Panc1 (cell line): ENCODE measurements around the gene LIPA. TPM values are rescaled to one million over a fixed set of nuclear protein-coding genes. Genes with fewer than 3 reads are reported as not detected.
A peak's percentile ranks its signal among the peaks of the same experiment; 100 is the strongest.
"Not testable (repeated sequence)": the region's sequence is repeated elsewhere in the genome, so short reads cannot be mapped to it uniquely, and the experiment has no call there.

Experiments
- ATAC-seq: fragments of 200-7000 bp; cut with Tn5 transposase; 2 replicates; pipeline ENCODE4 v1.9.1; 2020; ENCODE audit warnings: mild to moderate bottlenecking, moderate library complexity
- BruUV-seq: library from RNA; stranded (reverse); fragments of 400-500 nt; replicated peaks from 2 replicates; lab custom pipeline; 2021; lab: Mats Ljungman, UMichigan
- CTCF ChIA-PET: fragments of 300-600 bp; sonication (Branson Sonifier 250); formaldehyde crosslinking; loops from one replicate; lab custom pipeline; 2022; ENCODE audit warnings: antibody characterized with exemption; lab: Charles Lee
- POLR2A ChIA-PET: fragments of 300-600 bp; sonication (Branson Sonifier 250); formaldehyde crosslinking; loops from one replicate; lab custom pipeline; 2022; ENCODE audit warnings: antibody characterized with exemption; lab: Charles Lee
- DNase-seq: peaks from one replicate; pipeline ENCODE4 v3.0.0-alpha.2; 2010; ENCODE audit warnings: low read depth, low spot score
- H3K27ac ChIP-seq: 2 replicates; pipeline ENCODE4 v1.5.1; 2011; ENCODE audit warnings: mild to moderate bottlenecking, low read length, inconsistent platforms
- H3K27me3 ChIP-seq: fragments of 200-500 bp; sonication (Bioruptor generic); 2 replicates; pipeline ENCODE4 v1.6.0; 2014; ENCODE audit warnings: low read length, inconsistent platforms; ENCODE audit not compliant: control insufficient read depth, insufficient read depth
- H3K36me3 ChIP-seq: fragments of 200-500 bp; sonication (Bioruptor generic); 2 replicates; pipeline ENCODE4 v1.5.1; 2014; ENCODE audit warnings: inconsistent platforms, mild to moderate bottlenecking, low read length, moderate library complexity; ENCODE audit not compliant: control insufficient read depth, insufficient read depth
- H3K4me1 ChIP-seq: 2 replicates; pipeline ENCODE4 v1.5.1; 2011; ENCODE audit warnings: inconsistent platforms, mild to moderate bottlenecking, low read length, moderate library complexity; ENCODE audit not compliant: control insufficient read depth, insufficient read depth
- H3K4me3 ChIP-seq, 2 experiments: 2 replicates each; pipeline ENCODE4 v1.5.1; 2011 to 2012; ENCODE audit warnings: low read depth in 2 of 2, low read length in 2 of 2, mild to moderate bottlenecking in 2 of 2, inconsistent platforms in 1 of 2, moderate library complexity in 1 of 2
- H3K9me3 ChIP-seq: fragments of 200-500 bp; sonication (Bioruptor generic); 2 replicates; pipeline ENCODE4 v1.5.1; 2014; ENCODE audit warnings: low read depth, mild to moderate bottlenecking, inconsistent platforms, low read length, moderate library complexity; ENCODE audit not compliant: control insufficient read depth, insufficient read depth
- POLR2AphosphoS5 ChIP-seq: IDR thresholded peaks from 2 replicates; pipeline ENCODE4 v1.6.1; 2012; ENCODE audit warnings: mild to moderate bottlenecking, low read depth, low read length, moderate library complexity
- REST ChIP-seq, 2 experiments: IDR thresholded peaks; 2 replicates each; pipeline ENCODE4 v1.6.1; 2011 to 2012; ENCODE audit warnings: low read depth in 2 of 2, control low read depth in 1 of 2, low read length in 1 of 2, mild to moderate bottlenecking in 1 of 2, moderate library complexity in 1 of 2; ENCODE audit not compliant: insufficient read depth in 1 of 2
- SIN3A ChIP-seq: IDR thresholded peaks from 2 replicates; pipeline ENCODE4 v1.6.1; 2012; ENCODE audit warnings: low read depth, mild to moderate bottlenecking, low read length, moderate library complexity, borderline replicate concordance; ENCODE audit not compliant: insufficient read depth
- TCF7L2 ChIP-seq: IDR thresholded peaks from 2 replicates; pipeline ENCODE4 v1.6.1; 2011; ENCODE audit warnings: mild to moderate bottlenecking, low read depth, low read length, inconsistent platforms
- in situ Hi-C: cut with HindIII; loops from 2 replicates; pipeline ENCODE4 v1.10.0; 2016; ENCODE audit warnings: low sequenced_read_pairs, low pct_unique_long_range_greater_than_20kb
- intact Hi-C: fragments of 100-400 bp; cut with micrococcal nuclease; formaldehyde crosslinking; loops from one replicate; pipeline ENCODE4 v1.10.0; 2022; ENCODE audit not compliant: unreplicated experiment
- total RNA-seq: library from RNA; stranded (reverse); gene quantifications from one replicate; pipeline ENCODE4 v1.2.1, GENCODE V29; 2021; ENCODE audit not compliant: unreplicated experiment
- TF ChIP-seq, protein P1 (sequence below): fragments of 450-650 bp; IDR thresholded peaks from 2 replicates; pipeline ENCODE4 v1.5.1; 2017; ENCODE audit warnings: mild to moderate bottlenecking

LIPA gene
- total RNA-seq, 1 experiment from 2014 or later, result 172 TPM

DNA sequence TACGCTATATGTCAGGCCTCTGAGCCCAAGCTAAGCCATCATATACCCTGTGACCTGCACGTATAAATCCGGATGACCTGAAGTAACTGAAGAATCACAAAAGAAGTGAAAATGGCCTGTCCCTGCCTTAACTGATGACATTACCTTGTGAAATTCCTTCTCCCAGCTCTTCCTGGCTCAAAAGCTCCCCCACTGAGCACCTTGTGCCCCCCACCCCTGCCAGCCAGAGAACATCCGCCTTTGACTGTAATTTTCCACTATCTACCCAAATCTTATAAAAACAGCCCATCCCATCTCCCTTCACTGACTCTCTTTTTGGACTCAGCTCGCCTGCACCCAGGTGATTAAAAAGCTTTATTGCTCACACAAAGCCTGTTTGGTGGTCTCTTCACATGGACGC, 33.1 kb upstream of the LIPA start:
- H3K36me3 ChIP-seq, H3K27me3 ChIP-seq, in situ Hi-C loops, BruUV-seq, DNase-seq, CTCF ChIA-PET, H3K9me3 ChIP-seq, POLR2A ChIA-PET, intact Hi-C loops: not testable (repeated sequence)
- H3K4me1 ChIP-seq, result peaks cover 37% of the 10 kb centered on the region
- peak; percentile 3; the same call in 1 of the 2 replicates for ATAC-seq
- peak overlapping the region in 1 of 2 experiments; percentile 17; a peak in 2 of 4 replicates for H3K4me3 ChIP-seq
- H3K27ac ChIP-seq, result peak overlapping the region; percentile 98

DNA sequence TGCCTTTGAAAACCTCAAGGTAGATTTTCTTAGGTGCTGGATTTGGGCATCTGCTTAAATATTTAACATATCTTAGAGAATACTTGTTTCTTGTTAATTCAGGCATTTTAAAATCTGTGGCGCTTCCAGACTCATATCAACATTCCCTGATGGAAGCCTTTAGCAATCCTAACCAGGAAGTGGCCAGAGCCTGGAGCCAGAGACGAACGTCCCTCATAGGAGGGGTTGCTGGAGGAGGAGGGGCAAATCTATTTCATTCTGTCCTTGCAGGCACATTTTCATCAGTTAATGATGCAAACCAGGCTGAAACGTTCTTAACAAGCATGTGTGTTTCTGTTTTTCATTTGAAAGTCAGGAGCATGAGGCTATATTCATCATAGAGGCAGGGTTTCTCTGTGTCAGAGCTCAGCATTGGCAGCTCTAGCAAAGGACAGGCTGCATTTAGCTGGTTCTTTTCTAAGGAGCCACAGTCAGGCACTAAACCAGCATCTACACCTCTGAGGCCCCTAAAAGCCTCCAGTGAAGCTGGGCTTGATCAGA, 32.4 kb upstream of the LIPA start:
- POLR2A ChIA-PET, result no interaction called here
- Histone ChIP-seq H3K9me3 (no peaks in the 10 kb centered on the region), H3K4me3 (peak overlapping the region; percentile 9 to 31), H3K27me3 (no peaks in the 10 kb centered on the region), H3K4me1 (peaks cover 43% of the 10 kb centered on the region), H3K27ac (peak overlapping the region; percentile 98), H3K36me3 (no peaks in the 10 kb centered on the region)
- intact Hi-C loops, result no loop called here
- CTCF ChIA-PET, result interaction anchor here (0.5 kb wide), 1 partner anchor 249 kb away, joined by 3 read pairs; no protein-coding TSS in a partner anchor
- no TSS peak for BruUV-seq
- in situ Hi-C loops, result no loop called here
- DNase-seq, result no peak
- TF ChIP-seq SIN3A (no peak), POLR2AphosphoS5 (0 out of 2 replicates have a peak, but pooled peaks have one; percentile 48)
- peak; percentile 90 for ATAC-seq

DNA sequence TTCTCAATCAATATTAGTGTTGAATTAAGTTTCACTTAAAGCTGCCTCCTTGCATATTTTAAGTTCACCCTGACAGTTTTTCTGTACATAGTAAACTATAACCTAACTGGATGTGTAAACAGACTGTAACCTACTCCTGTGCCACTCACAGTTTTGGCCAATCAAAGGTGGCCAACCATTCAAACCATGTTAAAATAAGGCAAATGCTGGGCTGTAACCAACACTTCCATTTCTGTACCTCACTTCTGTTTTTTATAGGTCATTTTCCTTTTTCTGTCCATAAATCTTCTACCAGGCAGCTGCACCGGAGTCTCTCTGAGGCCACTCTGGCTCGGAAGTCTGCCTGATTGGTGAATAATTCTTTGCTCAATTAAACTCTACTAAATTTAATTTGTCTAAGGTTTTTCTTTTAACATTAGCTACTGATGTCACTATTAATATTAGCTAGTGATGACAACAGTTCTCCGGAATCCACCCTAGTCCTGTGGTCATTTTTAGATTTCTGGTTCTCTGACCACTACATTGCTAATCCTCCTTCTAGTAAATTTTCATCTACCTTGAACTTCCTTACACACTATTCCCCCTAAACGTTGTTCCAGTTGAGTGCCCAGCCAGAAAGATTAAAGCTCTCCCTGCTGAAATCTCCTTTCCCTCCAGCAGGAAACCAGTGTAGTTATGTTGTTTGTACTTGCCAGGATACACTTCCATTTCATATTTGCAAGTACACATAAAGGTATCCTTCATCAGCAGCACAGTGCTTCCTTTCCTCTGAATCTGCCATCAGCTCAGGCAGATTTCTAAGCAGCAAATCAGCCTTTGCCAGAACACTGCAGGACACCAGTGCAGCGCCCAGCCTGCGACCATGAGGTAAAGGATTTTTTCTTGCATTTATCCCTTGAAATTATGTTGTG, 31.7 kb upstream of the LIPA start:
- ChIA-PET CTCF (interaction anchor here (0.5 kb wide), 1 partner anchor 249 kb away, joined by 3 read pairs; no protein-coding TSS in a partner anchor), POLR2A (no interaction called here)
- intact Hi-C loops, result no loop called here
- DNase-seq (no peak), ATAC-seq (peak; percentile 57)
- BruUV-seq, result no TSS peak
- in situ Hi-C loops, result no loop called here
- TF ChIP-seq, protein P1, sequence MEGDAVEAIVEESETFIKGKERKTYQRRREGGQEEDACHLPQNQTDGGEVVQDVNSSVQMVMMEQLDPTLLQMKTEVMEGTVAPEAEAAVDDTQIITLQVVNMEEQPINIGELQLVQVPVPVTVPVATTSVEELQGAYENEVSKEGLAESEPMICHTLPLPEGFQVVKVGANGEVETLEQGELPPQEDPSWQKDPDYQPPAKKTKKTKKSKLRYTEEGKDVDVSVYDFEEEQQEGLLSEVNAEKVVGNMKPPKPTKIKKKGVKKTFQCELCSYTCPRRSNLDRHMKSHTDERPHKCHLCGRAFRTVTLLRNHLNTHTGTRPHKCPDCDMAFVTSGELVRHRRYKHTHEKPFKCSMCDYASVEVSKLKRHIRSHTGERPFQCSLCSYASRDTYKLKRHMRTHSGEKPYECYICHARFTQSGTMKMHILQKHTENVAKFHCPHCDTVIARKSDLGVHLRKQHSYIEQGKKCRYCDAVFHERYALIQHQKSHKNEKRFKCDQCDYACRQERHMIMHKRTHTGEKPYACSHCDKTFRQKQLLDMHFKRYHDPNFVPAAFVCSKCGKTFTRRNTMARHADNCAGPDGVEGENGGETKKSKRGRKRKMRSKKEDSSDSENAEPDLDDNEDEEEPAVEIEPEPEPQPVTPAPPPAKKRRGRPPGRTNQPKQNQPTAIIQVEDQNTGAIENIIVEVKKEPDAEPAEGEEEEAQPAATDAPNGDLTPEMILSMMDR, result no peak
- TF ChIP-seq POLR2AphosphoS5, result no peak
- TF ChIP-seq SIN3A, result no peak
- TF ChIP-seq REST (IDR thresholded peaks at IDR 0.05; ENCODE audit: insufficient read depth in 1 of 2, low read depth in 2 of 2, low read length in 1 of 2), result no peak
- no peak for TF ChIP-seq TCF7L2
- H3K27ac ChIP-seq, result peak overlapping the region; percentile 98
- no peaks in the 10 kb centered on the region for H3K9me3 ChIP-seq
- H3K36me3 ChIP-seq, result no peaks in the 10 kb centered on the region
- H3K27me3 ChIP-seq, result no peaks in the 10 kb centered on the region
- peak overlapping the region; percentile 9 to 31 for H3K4me3 ChIP-seq
- H3K4me1 ChIP-seq, result peaks cover 48% of the 10 kb centered on the region
